HepG2 (cell line): ENCODE data around the gene CYSTM1. TPM values are rescaled to one million over a fixed set of nuclear protein-coding genes. Genes with fewer than 3 reads are reported as not detected.
A peak's percentile ranks its signal among the peaks of the same experiment; 100 is the strongest.

Source experiments
- ATAC-seq: fragments of 200-7000 bp; cut with Tn5 transposase; 3 replicates; pipeline ENCODE4 v1.9.1; 2020; ENCODE audit warnings: mild to moderate bottlenecking, moderate library complexity
- BruUV-seq: library from RNA; stranded (reverse); fragments of 400-500 nt; replicated peaks from 2 replicates; lab custom pipeline; 2021; lab: Mats Ljungman, UMichigan
- CTCF ChIA-PET: fragments of 300-600 bp; formaldehyde crosslinking; extraction: SDS; loops from one replicate; lab custom pipeline; 2021; ENCODE audit warnings: low total read pairs, inconsistent platforms, low intra/inter-chr PET ratio; lab: Yijun Ruan, JAX
- POLR2A ChIA-PET: fragments of 350-600 bp; sonication (Branson Sonifier 250); formaldehyde crosslinking; loops from one replicate; lab custom pipeline; 2020; ENCODE audit warnings: antibody characterized with exemption, inconsistent platforms; lab: Yijun Ruan, JAX
- DNase-seq: peaks from one replicate; pipeline ENCODE4 v3.0.0-alpha.2; 2015; ENCODE audit warnings: low spot score
- FAIRE-seq: peaks from 3 replicates; lab custom pipeline; 2011; peaks lifted over from hg19 to GRCh38; lab: Jason Lieb, UNC
- H2AFZ ChIP-seq: one replicate; pipeline ENCODE4 v1.6.1; 2011; ENCODE audit warnings: low read length, inconsistent platforms
- H3K27ac ChIP-seq: fragments of 300-600 bp; 3 replicates; pipeline ENCODE4 v1.8.0; 2011; ENCODE audit warnings: mixed run types, mild to moderate bottlenecking, mixed read lengths, low read length, inconsistent platforms; ENCODE audit not compliant: insufficient read depth; ENCODE audit errors: extremely low read length
- H3K27me3 ChIP-seq, 2 experiments: fragments of 200-600 bp in 1 of 2; 2 replicates in 1 of 2; 3 replicates in 1 of 2; pipeline versions ENCODE4 v1.6.0 to v1.8.0; 2011; ENCODE audit warnings: low read length in 2 of 2, mild to moderate bottlenecking in 2 of 2, moderate library complexity in 2 of 2, inconsistent platforms in 1 of 2; ENCODE audit not compliant: insufficient read depth in 2 of 2, control insufficient read depth in 1 of 2
- H3K36me3 ChIP-seq, 2 experiments: fragments of 200-600 bp in 1 of 2; replicated peaks in 1 of 2; 2 replicates in 1 of 2; 3 replicates in 1 of 2; pipeline versions ENCODE4 v1.5.1 to v1.8.0; 2011; ENCODE audit warnings: low read length in 2 of 2, inconsistent platforms in 1 of 2; ENCODE audit not compliant: insufficient read depth in 2 of 2, control insufficient read depth in 1 of 2
- H3K4me1 ChIP-seq: 2 replicates; pipeline ENCODE4 v1.5.1; 2012; ENCODE audit warnings: low read length, inconsistent platforms; ENCODE audit not compliant: insufficient read depth
- H3K4me2 ChIP-seq: 2 replicates; pipeline ENCODE4 v1.6.0; 2011; ENCODE audit warnings: low read depth, low read length, inconsistent platforms
- H3K4me3 ChIP-seq, 3 experiments: fragments of 200-600 bp in 1 of 3; sonication (generic), shearing (Covaris generic) in 1 of 3; replicated peaks in 1 of 3; 2 replicates each; pipeline ENCODE4 v1.5.1; 2011 to 2016; ENCODE audit warnings: low read length in 3 of 3, inconsistent platforms in 2 of 3, low read depth in 2 of 3, mild to moderate bottlenecking in 2 of 3, control low read depth in 1 of 3, mixed read lengths in 1 of 3; ENCODE audit not compliant: insufficient read depth in 1 of 3
- H3K79me2 ChIP-seq: one replicate; pipeline ENCODE4 v1.6.1; 2011; ENCODE audit warnings: low read length, inconsistent platforms; ENCODE audit not compliant: insufficient read depth
- H3K9ac ChIP-seq: 2 replicates; pipeline ENCODE4 v1.6.0; 2011; ENCODE audit warnings: mild to moderate bottlenecking, low read depth, low read length, inconsistent platforms; ENCODE audit not compliant: insufficient read depth
- H3K9me3 ChIP-seq: 2 replicates; pipeline ENCODE4 v1.5.1; 2012; ENCODE audit warnings: mild to moderate bottlenecking, low read length
- H4K20me1 ChIP-seq: 2 replicates; pipeline ENCODE4 v1.6.0; 2011; ENCODE audit warnings: inconsistent platforms, mild to moderate bottlenecking, low read length, moderate library complexity; ENCODE audit not compliant: insufficient read depth
- ATF7 ChIP-seq, 2 experiments: fragments of 450-650 bp in 1 of 2; sonication (generic) in 1 of 2; formaldehyde crosslinking in 1 of 2; IDR thresholded peaks; 2 replicates each; pipeline versions ENCODE4 v1.4.0 to v1.6.1; 2016 to 2020; ENCODE audit warnings: antibody characterized with exemption in 1 of 2, mild to moderate bottlenecking in 1 of 2, missing genetic modification reagents in 1 of 2
- CREB1 ChIP-seq, 2 experiments: fragments of 450-650 bp in 1 of 2; IDR thresholded peaks; 2 replicates each; pipeline ENCODE4 v1.6.1; 2016 to 2017; ENCODE audit warnings: control low read depth in 1 of 2, mild to moderate bottlenecking in 1 of 2, missing compliant biosample characterization in 1 of 2, missing genetic modification characterization in 1 of 2
- HOMEZ ChIP-seq: IDR thresholded peaks from 2 replicates; pipeline ENCODE4 v1.6.1; 2016; ENCODE audit warnings: low read depth
- ZHX2 ChIP-seq, 2 experiments: sonication (generic) in 1 of 2; formaldehyde crosslinking in 1 of 2; IDR thresholded peaks; 2 replicates each; pipeline versions ENCODE4 v1.6.1 to v1.9.0; 2014 to 2022; ENCODE audit warnings: antibody characterized with exemption in 1 of 2, borderline replicate concordance in 1 of 2, inconsistent platforms in 1 of 2, low read depth in 1 of 2, missing genetic modification reagents in 1 of 2
- ZKSCAN1 ChIP-seq: fragments of 150-350 bp; IDR thresholded peaks from 2 replicates; pipeline ENCODE4 v1.6.1; 2014; ENCODE audit warnings: low read length
- WGBS: methylation state at CpG from one replicate; pipeline ENCODE4 v1.1.6; 2017; ENCODE audit warnings: low lambda C conversion rate; 5-methylcytosine and 5-hydroxymethylcytosine counted together
- in situ Hi-C: cut with HindIII; loops from 2 replicates; pipeline ENCODE4 v1.10.0; 2017; ENCODE audit warnings: low pct_unique_long_range_greater_than_20kb; ENCODE audit not compliant: extremely low pct_ligation_motif_present
- intact Hi-C: fragments of 100-400 bp; cut with micrococcal nuclease; formaldehyde crosslinking; loops from one replicate; pipeline ENCODE4 v1.10.0; 2022; ENCODE audit not compliant: unreplicated experiment
- polyA plus RNA-seq, 8 experiments: library from polyadenylated mRNA; depleted of rRNA in 3 of 8; stranded (reverse) in 7 of 8; unstranded in 1 of 8; fragments of >200 nt; fragmentation: Illumina TruSeq in 4 of 8; extraction: Trizol in 4 of 8; gene quantifications; 2 replicates each; pipeline versions ENCODE4 v1.2.1 to v1.2.3, GENCODE V29; 2011 to 2016; ENCODE audit warnings: low read depth in 4 of 8, missing spikeins in 1 of 8, mixed read lengths in 1 of 8; ENCODE audit not compliant: insufficient read depth in 1 of 8
- total RNA-seq, 5 experiments: library from RNA; depleted of rRNA; stranded (reverse); fragments of >200 nt; fragmentation: Illumina TruSeq; extraction: Trizol; gene quantifications; 2 replicates each; pipeline ENCODE4 v1.2.3, GENCODE V29; 2016; ENCODE audit warnings: low read depth in 1 of 5

Gene CYSTM1
- total and polyA plus RNA-seq, 2 of the 13 experiments (the other 11 are each of a cell fraction or from before 2014, with no cell fraction given), result 40.0 to 73.4 TPM

- TF ChIP-seq ZHX2 (IDR thresholded peaks at IDR 0.05; ENCODE audit: low read depth) (no peak), ZHX2 (CRISPR knock-in tag; IDR thresholded peaks at IDR 0.05; ENCODE audit: borderline replicate concordance) (no peak), ZKSCAN1 (no peak)
Observed at GRCh38 chr5:140258016-140258415, 83.0 kb downstream of the CYSTM1 start (continued).

GRCh38 chr5:140258873-140259272 lies 83.9 kb downstream of the CYSTM1 start:
- no TSS peak for BruUV-seq
- Histone ChIP-seq H3K9ac (no peak overlapping the region), H2AFZ (no peak overlapping the region), H3K27me3 (no peaks in the 10 kb centered on the region), H3K79me2 (peaks cover 54% of the 10 kb centered on the region), H3K27ac (no peak overlapping the region), H3K4me1 (peaks cover 42% of the 10 kb centered on the region), H3K9me3 (no peaks in the 10 kb centered on the region), H3K4me3 (no peak overlapping the region), H4K20me1 (peaks cover 10% of the 10 kb centered on the region; the same call in 1 of the 2 replicates), H3K36me3 (peaks cover 5 to 13% of the 10 kb centered on the region in 2 experiments; a peak in 4 of 5 replicates), H3K4me2 (no peak overlapping the region)
- 96% methylated on average over 4 of the region's 4 CpGs for WGBS
- in situ Hi-C loops, result no loop called here
- TF ChIP-seq HOMEZ (no peak), ATF7 (IDR thresholded peaks at IDR 0.05) (0 out of 2 replicates have a peak, but pooled peaks have one; percentile 53), ATF7 (CRISPR knock-in tag; IDR thresholded peaks at IDR 0.05) (no peak), CREB1 (IDR thresholded peaks at IDR 0.05) (peak; percentile 35), CREB1 (CRISPR knock-in tag; IDR thresholded peaks at IDR 0.05) (no peak)
- DNase-seq (no peak), ATAC-seq (no peak), FAIRE-seq (no peak)
- CTCF ChIA-PET, result no interaction called here
- intact Hi-C loops, result no loop called here
- POLR2A ChIA-PET, result no interaction called here
